ENCODE measurements around the gene CCDC169. TPM values are rescaled to one million over a fixed set of nuclear protein-coding genes. Genes with fewer than 3 reads are reported as not detected.
"Not testable (repeated sequence)": the region's sequence is repeated elsewhere in the genome, so short reads cannot be mapped to it uniquely, and the experiment has no call there.

CCDC169 gene
- total and polyA plus RNA-seq, 8 donors: 0.76 to 10.2 (median 5.0) TPM

DNA sequence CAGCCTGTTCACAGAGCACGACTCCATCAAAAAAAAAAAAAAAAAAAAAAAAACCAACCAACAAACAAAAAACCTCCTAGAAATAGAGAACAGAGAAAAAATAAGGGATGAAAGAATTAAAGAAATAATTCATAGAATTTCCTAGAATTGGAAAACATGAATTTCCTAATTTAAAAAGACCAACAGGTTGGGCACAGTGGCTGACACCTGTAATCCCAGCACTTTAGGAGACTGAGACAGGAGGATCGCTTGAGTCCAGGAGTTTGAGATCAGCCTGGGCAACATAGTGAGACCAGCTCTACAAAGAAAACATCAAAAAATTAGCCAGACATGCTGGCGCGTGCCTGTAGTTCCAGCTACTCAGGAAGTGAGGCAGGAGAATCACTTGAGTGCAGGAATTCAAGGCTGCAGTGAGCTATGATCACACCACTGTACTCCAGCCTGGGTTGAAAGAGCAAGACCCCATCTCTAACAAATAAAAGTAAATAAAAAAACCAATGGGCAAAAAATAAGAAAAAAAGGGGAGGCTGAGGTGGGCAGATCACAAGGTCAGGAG, 42.1 kb upstream of the CCDC169 start:
- ATAC-seq (no peak), DNase-seq (no peak)
- Histone ChIP-seq H3K4me3 (no peak overlapping the region), H3K36me3 (peaks cover 0 to 9% of the 10 kb centered on the region in 2 donors), H3K4me1 (peaks cover 3 to 56% of the 10 kb centered on the region in 2 donors), H3K9me3 (no peaks in the 10 kb centered on the region), H3K27me3 (no peaks in the 10 kb centered on the region), H3K27ac (no peak overlapping the region)
- intact Hi-C loops (cut with DNase I): no loop called here
- TF ChIP-seq, protein P1, sequence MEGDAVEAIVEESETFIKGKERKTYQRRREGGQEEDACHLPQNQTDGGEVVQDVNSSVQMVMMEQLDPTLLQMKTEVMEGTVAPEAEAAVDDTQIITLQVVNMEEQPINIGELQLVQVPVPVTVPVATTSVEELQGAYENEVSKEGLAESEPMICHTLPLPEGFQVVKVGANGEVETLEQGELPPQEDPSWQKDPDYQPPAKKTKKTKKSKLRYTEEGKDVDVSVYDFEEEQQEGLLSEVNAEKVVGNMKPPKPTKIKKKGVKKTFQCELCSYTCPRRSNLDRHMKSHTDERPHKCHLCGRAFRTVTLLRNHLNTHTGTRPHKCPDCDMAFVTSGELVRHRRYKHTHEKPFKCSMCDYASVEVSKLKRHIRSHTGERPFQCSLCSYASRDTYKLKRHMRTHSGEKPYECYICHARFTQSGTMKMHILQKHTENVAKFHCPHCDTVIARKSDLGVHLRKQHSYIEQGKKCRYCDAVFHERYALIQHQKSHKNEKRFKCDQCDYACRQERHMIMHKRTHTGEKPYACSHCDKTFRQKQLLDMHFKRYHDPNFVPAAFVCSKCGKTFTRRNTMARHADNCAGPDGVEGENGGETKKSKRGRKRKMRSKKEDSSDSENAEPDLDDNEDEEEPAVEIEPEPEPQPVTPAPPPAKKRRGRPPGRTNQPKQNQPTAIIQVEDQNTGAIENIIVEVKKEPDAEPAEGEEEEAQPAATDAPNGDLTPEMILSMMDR (IDR thresholded peaks at IDR 0.05): no peak

GRCh38 chr13:36337938-36338641, 40.5 kb upstream of the CCDC169 start:
- no peak overlapping the region for H3K27ac ChIP-seq
- peaks cover 0 to 9% of the 10 kb centered on the region in 2 donors for H3K36me3 ChIP-seq
- no peak overlapping the region for H3K4me3 ChIP-seq
- peaks cover 0 to 49% of the 10 kb centered on the region in 2 donors for H3K4me1 ChIP-seq
- intact Hi-C loops (cut with DNase I): no loop called here
- ATAC-seq (no peak), DNase-seq (no peak)
- no peaks in the 10 kb centered on the region for H3K9me3 ChIP-seq
- H3K27me3 ChIP-seq: no peaks in the 10 kb centered on the region
- TF ChIP-seq, protein P1 (IDR thresholded peaks at IDR 0.05): no peak

GRCh38 chr13:36332986-36333385, 35.4 kb upstream of the CCDC169 start:
- ATAC-seq: no peak
- Histone ChIP-seq H3K9me3 (no peaks in the 10 kb centered on the region), H3K4me1 (peaks cover 0 to 32% of the 10 kb centered on the region in 2 donors), H3K4me3 (no peak overlapping the region), H3K36me3 (peaks cover 0 to 45% of the 10 kb centered on the region in 2 donors), H3K27me3 (no peaks in the 10 kb centered on the region), H3K27ac (no peak overlapping the region)
- TF ChIP-seq, protein P1 (IDR thresholded peaks at IDR 0.05): no peak
- intact Hi-C loops (cut with DNase I): no loop called here
- DNase-seq: no peak

GRCh38 chr13:36332255-36332654, 34.6 kb upstream of the CCDC169 start:
- Histone ChIP-seq H3K4me1 (peaks cover 0 to 28% of the 10 kb centered on the region in 2 donors), H3K36me3 (peaks cover 0 to 52% of the 10 kb centered on the region in 2 donors)
- H3K27ac ChIP-seq; DNase-seq; H3K4me3 ChIP-seq; H3K9me3 ChIP-seq; ATAC-seq; intact Hi-C loops (cut with DNase I); H3K27me3 ChIP-seq: not testable (repeated sequence)

DNA sequence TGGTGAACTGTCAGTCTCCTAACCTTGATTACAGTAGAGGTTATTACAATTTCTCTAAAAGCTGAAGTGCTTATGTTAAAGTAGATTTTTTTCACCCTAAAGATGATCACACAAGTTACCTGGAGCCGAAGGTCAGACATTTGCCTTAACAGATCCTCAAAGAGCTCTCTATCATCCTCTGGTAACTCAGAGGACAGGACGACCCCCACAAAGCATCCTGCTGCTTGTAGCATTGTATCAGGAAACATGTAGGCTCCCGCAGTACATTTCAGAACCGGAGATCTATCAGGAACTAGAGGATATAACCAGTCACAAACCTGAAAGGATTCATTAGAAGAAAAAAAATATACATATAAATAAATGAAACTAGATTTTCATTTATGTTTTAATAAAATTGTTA, 33.7 kb upstream of the CCDC169 start:
- Histone ChIP-seq H3K27ac (no peak overlapping the region), H3K4me1 (peaks cover 0 to 22% of the 10 kb centered on the region in 2 donors), H3K36me3 (peaks cover 0 to 62% of the 10 kb centered on the region in 2 donors), H3K9me3 (no peaks in the 10 kb centered on the region), H3K4me3 (no peak overlapping the region), H3K27me3 (no peaks in the 10 kb centered on the region)
- ATAC-seq (no peak), DNase-seq (no peak)
- TF ChIP-seq, protein P1 (IDR thresholded peaks at IDR 0.05): no peak
- intact Hi-C loops (cut with DNase I): no loop called here
